ENCODE measurements around the gene RNF149.

DNA sequence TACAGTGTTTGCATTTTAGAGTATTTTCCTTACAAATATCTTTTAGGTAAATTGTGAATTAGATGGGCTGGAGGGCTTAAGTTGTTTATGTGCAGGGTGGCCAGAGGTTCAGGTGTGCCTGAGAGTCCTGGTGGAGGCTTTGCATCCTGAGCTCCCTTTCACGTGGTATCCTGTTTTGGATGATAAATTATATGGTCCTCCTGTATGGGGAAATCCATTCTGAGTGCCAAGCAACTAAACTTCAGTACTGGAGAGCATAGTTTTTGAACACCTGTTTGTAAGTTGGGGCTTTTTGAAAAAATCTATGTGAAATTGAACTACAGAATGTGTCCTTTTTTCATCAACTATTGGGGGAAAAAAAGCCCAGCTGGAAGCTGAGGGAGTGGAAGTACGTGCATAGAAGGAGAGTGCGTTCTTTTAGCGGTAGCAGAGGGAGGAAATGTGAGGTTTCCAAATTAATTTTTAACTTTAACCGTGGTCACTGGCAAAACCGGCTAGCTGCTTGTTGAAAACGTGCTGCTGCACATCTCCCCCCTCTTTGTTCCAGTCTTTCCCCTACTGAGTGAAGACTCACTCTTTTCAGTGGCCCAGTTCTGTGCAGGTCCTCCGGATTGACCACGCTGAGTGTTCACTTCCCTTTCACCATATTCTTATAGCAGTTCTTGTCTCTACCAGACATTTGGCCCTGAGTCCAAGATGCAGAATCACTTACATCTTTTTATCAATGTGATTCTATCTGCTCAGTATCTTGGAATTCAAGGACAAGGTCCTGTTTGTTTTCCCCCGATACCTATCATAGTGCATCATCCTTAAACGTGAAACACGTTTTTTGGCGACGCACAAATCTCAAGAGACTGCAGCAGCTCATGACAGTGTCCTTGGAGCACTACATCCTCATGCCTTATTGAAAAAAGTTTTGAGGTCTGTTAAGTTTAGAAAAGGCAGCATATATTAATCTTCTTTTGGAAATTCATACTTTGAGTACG, 40.5 kb downstream of the RNF149 start:
- TF ChIP-seq, protein P1, sequence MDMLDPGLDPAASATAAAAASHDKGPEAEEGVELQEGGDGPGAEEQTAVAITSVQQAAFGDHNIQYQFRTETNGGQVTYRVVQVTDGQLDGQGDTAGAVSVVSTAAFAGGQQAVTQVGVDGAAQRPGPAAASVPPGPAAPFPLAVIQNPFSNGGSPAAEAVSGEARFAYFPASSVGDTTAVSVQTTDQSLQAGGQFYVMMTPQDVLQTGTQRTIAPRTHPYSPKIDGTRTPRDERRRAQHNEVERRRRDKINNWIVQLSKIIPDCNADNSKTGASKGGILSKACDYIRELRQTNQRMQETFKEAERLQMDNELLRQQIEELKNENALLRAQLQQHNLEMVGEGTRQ (IDR thresholded peaks at IDR 0.05): no peak
- TF ChIP-seq, protein P2, sequence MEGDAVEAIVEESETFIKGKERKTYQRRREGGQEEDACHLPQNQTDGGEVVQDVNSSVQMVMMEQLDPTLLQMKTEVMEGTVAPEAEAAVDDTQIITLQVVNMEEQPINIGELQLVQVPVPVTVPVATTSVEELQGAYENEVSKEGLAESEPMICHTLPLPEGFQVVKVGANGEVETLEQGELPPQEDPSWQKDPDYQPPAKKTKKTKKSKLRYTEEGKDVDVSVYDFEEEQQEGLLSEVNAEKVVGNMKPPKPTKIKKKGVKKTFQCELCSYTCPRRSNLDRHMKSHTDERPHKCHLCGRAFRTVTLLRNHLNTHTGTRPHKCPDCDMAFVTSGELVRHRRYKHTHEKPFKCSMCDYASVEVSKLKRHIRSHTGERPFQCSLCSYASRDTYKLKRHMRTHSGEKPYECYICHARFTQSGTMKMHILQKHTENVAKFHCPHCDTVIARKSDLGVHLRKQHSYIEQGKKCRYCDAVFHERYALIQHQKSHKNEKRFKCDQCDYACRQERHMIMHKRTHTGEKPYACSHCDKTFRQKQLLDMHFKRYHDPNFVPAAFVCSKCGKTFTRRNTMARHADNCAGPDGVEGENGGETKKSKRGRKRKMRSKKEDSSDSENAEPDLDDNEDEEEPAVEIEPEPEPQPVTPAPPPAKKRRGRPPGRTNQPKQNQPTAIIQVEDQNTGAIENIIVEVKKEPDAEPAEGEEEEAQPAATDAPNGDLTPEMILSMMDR (IDR thresholded peaks at IDR 0.05): no peak
- TF ChIP-seq EP300 (IDR thresholded peaks at IDR 0.05): no peak
- TF ChIP-seq PHF8 (IDR thresholded peaks at IDR 0.05; ENCODE audit: borderline replicate concordance, low read depth): no peak
- no peak for TF ChIP-seq POLR2A (IDR thresholded peaks at IDR 0.05; ENCODE audit: low read length)
- TF ChIP-seq, protein P3, sequence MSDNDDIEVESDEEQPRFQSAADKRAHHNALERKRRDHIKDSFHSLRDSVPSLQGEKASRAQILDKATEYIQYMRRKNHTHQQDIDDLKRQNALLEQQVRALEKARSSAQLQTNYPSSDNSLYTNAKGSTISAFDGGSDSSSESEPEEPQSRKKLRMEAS (IDR thresholded peaks at IDR 0.05): no peak
- no peak for TF ChIP-seq EHF (CRISPR knock-in tag; IDR thresholded peaks at IDR 0.05)
- no peak for TF ChIP-seq RARB (CRISPR knock-in tag; IDR thresholded peaks at IDR 0.05)
- no peak for TF ChIP-seq ZSCAN20 (CRISPR knock-in tag; IDR thresholded peaks at IDR 0.05)
